Stomach (tissue), 9 donors: ENCODE data around the gene TEX2. TPM values are rescaled to one million over a fixed set of nuclear protein-coding genes. Genes with fewer than 3 reads are reported as not detected.

ENCODE experiments used
- DNase-seq, 2 donors: peaks; one replicate each; pipeline versions ENCODE4 v3.0.0 to v3.0.0-alpha.2; 2013 to 2019
- H3K27ac ChIP-seq, 5 donors: fragments of 200-600 bp in 4 of 5; sonication (generic) in 4 of 5; one replicate each; pipeline ENCODE4 v1.5.1; 2013 to 2019; ENCODE audit warnings: mild to moderate bottlenecking in 1 of 5, moderate library complexity in 1 of 5
- H3K27me3 ChIP-seq, 3 donors: fragments of 200-600 bp; sonication (generic); one replicate each; pipeline ENCODE4 v1.5.1; 2017 to 2019; ENCODE audit warnings: mixed run types in 1 of 3
- H3K36me3 ChIP-seq, 4 donors: fragments of 200-600 bp; sonication (generic); 1 replicate in 3 of 4; 2 replicates in 1 of 4; pipeline ENCODE4 v1.5.1; 2016 to 2019
- H3K4me1 ChIP-seq, 4 donors: fragments of 200-600 bp; sonication (generic); one replicate each; pipeline ENCODE4 v1.5.1; 2016 to 2019
- H3K4me3 ChIP-seq, 4 donors: fragments of 200-600 bp; sonication (generic) in 3 of 4; one replicate each; pipeline ENCODE4 v1.5.1; 2016 to 2019; ENCODE audit warnings: mild to moderate bottlenecking in 1 of 4
- H3K9me3 ChIP-seq, 4 donors: fragments of 200-600 bp; sonication (generic); one replicate each; pipeline ENCODE4 v1.5.1; 2016 to 2019
- EP300 ChIP-seq: sonication (generic); formaldehyde crosslinking; IDR thresholded peaks from one replicate; pipeline ENCODE4 v1.6.1; 2017; ENCODE audit warnings: antibody characterized with exemption
- POLR2A ChIP-seq, 4 donors: fragments of 450-650 bp; IDR thresholded peaks; one replicate each; pipeline ENCODE4 v1.6.1; 2016; ENCODE audit warnings: antibody characterized with exemption in 4 of 4, control low read depth in 2 of 4, mild to moderate bottlenecking in 1 of 4, moderate library complexity in 1 of 4
- POLR2AphosphoS5 ChIP-seq, 3 donors: sonication (generic); formaldehyde crosslinking; IDR thresholded peaks; one replicate each; pipeline ENCODE4 v1.6.1; 2016; ENCODE audit warnings: antibody characterized with exemption in 3 of 3
- WGBS, 5 donors: extraction: QIAGEN DNeasy Blood & Tissue Kit in 3 of 5; methylation state at CpG; one replicate each; pipeline versions ENCODE4 v1.1.5 to v1.1.7; 2013 to 2018; 5-methylcytosine and 5-hydroxymethylcytosine counted together
- intact Hi-C: fragments of 100-400 bp; cut with DNase I; formaldehyde crosslinking; loops from one replicate; pipeline ENCODE4 v1.15.1; 2023; ENCODE audit warnings: low total_unique reads
- polyA plus RNA-seq, 3 donors: library from polyadenylated mRNA; stranded (reverse); fragments of 200-250 nt; gene quantifications; one replicate each; pipeline ENCODE4 v1.2.3, GENCODE V29; 2013
- total RNA-seq, 5 donors: library from RNA; depleted of rRNA; stranded (reverse); fragments of >200 nt; gene quantifications; one replicate each; pipeline versions ENCODE4 v1.1.0 to v1.2.3, GENCODE V29; 2014 to 2016
- TF ChIP-seq, protein P1 (sequence below), 7 experiments: fragments of 450-650 bp in 4 of 7; fragments of 200-600 bp in 3 of 7; sonication (generic) in 3 of 7; IDR thresholded peaks; one replicate each; pipeline ENCODE4 v1.5.1; 2016 to 2019; ENCODE audit warnings: antibody characterized with exemption in 7 of 7, control low read depth in 2 of 7, mild to moderate bottlenecking in 1 of 7
- donor health status: healthy with polysubstance abuse.
- donor health status: Bipolar disorder and iron deficiency.
- donor health status: healthy.

Gene TEX2
- total and polyA plus RNA-seq, 8 donors = 5.8 to 50.6 (median 26.1) TPM

- peak; percentile 53 to 67 for DNase-seq
- WGBS, 5 donors = 37 to 45% (median 38%) methylated on average over 11 of the region's 11 CpGs
- intact Hi-C loops = no loop called here
- H3K9me3 ChIP-seq = no peaks in the 10 kb centered on the region
- H3K27ac ChIP-seq = peak overlapping the region; percentile 47 to 74 (median 62)
- H3K27me3 ChIP-seq = no peaks in the 10 kb centered on the region
- no peak overlapping the region for H3K4me3 ChIP-seq
- H3K36me3 ChIP-seq = peaks cover 13 to 25% (median 25%) of the 10 kb centered on the region in 4 donors
- H3K4me1 ChIP-seq = peaks cover 26 to 68% (median 43%) of the 10 kb centered on the region in 4 donors
- TF ChIP-seq POLR2A (IDR thresholded peaks at IDR 0.05) (no peak), POLR2AphosphoS5 (IDR thresholded peaks at IDR 0.05) (no peak), EP300 (no peak)
- TF ChIP-seq, protein P1, sequence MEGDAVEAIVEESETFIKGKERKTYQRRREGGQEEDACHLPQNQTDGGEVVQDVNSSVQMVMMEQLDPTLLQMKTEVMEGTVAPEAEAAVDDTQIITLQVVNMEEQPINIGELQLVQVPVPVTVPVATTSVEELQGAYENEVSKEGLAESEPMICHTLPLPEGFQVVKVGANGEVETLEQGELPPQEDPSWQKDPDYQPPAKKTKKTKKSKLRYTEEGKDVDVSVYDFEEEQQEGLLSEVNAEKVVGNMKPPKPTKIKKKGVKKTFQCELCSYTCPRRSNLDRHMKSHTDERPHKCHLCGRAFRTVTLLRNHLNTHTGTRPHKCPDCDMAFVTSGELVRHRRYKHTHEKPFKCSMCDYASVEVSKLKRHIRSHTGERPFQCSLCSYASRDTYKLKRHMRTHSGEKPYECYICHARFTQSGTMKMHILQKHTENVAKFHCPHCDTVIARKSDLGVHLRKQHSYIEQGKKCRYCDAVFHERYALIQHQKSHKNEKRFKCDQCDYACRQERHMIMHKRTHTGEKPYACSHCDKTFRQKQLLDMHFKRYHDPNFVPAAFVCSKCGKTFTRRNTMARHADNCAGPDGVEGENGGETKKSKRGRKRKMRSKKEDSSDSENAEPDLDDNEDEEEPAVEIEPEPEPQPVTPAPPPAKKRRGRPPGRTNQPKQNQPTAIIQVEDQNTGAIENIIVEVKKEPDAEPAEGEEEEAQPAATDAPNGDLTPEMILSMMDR (IDR thresholded peaks at IDR 0.05) = no peak
Observed at GRCh38 chr17:64216338-64217248, 46.5 kb downstream of the TEX2 start.

DNA sequence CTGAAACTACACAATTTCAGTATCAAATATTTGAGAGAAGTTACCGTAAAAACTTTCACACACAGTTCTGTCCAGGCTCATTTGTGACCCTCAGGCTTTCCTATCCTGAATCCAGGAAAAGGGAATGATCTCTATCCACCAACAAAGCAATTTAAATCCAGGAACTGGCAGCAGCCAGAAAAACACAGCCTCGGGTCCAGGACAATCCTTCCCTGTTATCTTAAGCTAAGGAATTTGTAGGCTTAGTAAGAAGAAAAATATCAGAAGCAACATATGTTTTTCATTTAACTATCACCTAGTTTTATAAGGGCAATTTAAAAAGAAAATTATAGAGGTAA, 47.1 kb downstream of the TEX2 start:
- DNase-seq = no peak
- WGBS, 5 donors = 42 to 50% (median 47%) methylated on average over 2 of the region's 2 CpGs
- intact Hi-C loops = no loop called here
- TF ChIP-seq, protein P1 (IDR thresholded peaks at IDR 0.05) = no peak
- TF ChIP-seq POLR2AphosphoS5 (IDR thresholded peaks at IDR 0.05) (no peak), POLR2A (IDR thresholded peaks at IDR 0.05) (no peak), EP300 (no peak)
- no peaks in the 10 kb centered on the region for H3K9me3 ChIP-seq
- H3K4me3 ChIP-seq = no peak overlapping the region
- H3K27ac ChIP-seq = peak overlapping the region in 4 of 5 donors; percentile 47 to 74 (median 66)
- peaks cover 14 to 26% (median 25%) of the 10 kb centered on the region in 4 donors for H3K36me3 ChIP-seq
- H3K4me1 ChIP-seq = peaks cover 26 to 68% (median 43%) of the 10 kb centered on the region in 4 donors
- no peaks in the 10 kb centered on the region for H3K27me3 ChIP-seq

- no peak overlapping the region for H3K4me3 ChIP-seq
- no peaks in the 10 kb centered on the region for H3K9me3 ChIP-seq
- peak in 1 of 2 donors; percentile 34 for DNase-seq
- WGBS, 5 donors = 81 to 92% (median 88%) methylated on average over 4 of the region's 4 CpGs
- peak overlapping the region in 1 of 5 donors; percentile 10 for H3K27ac ChIP-seq
- H3K4me1 ChIP-seq = peaks cover 26 to 66% (median 43%) of the 10 kb centered on the region in 4 donors
- intact Hi-C loops = no loop called here
- TF ChIP-seq, protein P1 (IDR thresholded peaks at IDR 0.05) = no peak
- no peak for TF ChIP-seq POLR2AphosphoS5 (IDR thresholded peaks at IDR 0.05)
- no peaks in the 10 kb centered on the region for H3K27me3 ChIP-seq
- peaks cover 14 to 26% (median 25%) of the 10 kb centered on the region in 4 donors for H3K36me3 ChIP-seq
Observed at GRCh38 chr17:64214950-64215349, 48.1 kb downstream of the TEX2 start.

DNA sequence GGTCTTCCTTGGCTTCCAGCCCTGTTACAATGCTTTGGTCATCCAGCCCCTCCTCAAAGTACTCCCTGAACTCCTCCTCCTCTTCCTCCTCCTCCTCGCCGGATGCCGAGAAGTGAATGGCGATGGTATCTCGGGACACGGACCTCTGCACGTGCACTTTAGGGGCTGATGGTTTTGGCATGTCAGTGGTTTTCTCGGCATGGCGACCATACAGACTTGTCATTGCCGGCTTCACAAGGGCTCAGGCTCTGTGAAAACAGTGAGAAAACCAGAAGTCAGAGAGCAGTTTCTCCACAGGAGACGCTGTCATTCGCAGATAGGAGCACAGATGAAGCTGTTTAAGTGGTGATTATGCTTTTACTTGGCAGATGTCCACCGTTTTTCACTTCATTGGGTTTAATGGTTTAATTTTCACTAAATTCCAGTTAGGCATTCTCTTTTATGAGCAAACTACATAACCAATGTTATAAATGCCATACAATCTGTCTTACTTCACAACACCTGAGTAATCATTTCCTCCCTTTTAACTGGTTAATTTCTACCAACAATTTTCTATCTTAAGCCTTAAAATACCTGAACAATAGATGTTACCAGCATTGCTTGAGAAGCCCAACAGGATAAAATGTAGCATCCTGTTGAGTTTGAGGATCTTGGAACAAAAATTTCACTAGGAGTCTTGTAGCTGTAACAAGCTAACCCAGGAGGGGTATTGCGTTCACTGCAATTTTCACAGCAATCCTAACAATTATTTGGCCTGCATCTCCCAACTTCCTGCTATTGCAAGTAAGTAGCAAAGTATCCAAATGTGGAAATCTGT, 48.9 kb downstream of the TEX2 start:
- H3K36me3 ChIP-seq = peaks cover 14 to 26% (median 25%) of the 10 kb centered on the region in 4 donors
- H3K9me3 ChIP-seq = no peaks in the 10 kb centered on the region
- H3K27me3 ChIP-seq = no peaks in the 10 kb centered on the region
- intact Hi-C loops = no loop called here
- peaks cover 19 to 64% (median 37%) of the 10 kb centered on the region in 4 donors for H3K4me1 ChIP-seq
- no peak for TF ChIP-seq POLR2A (IDR thresholded peaks at IDR 0.05)
- TF ChIP-seq, protein P1 (IDR thresholded peaks at IDR 0.05) = no peak
- no peak for TF ChIP-seq EP300
- TF ChIP-seq POLR2AphosphoS5 (IDR thresholded peaks at IDR 0.05) = no peak
- no peak overlapping the region for H3K4me3 ChIP-seq
- no peak for DNase-seq
- WGBS, 5 donors = 90 to 94% (median 90%) methylated on average over 11 to 14 of the region's 14 CpGs
- no peak overlapping the region for H3K27ac ChIP-seq
